IPS-18a (cell line): ENCODE results near the gene ITPRID2.

Experiments
- H3K27ac ChIP-seq: one replicate; pipeline ENCODE4 v1.5.1; 2013; ENCODE audit warnings: low read length
- H3K27me3 ChIP-seq: one replicate; pipeline ENCODE4 v1.6.1; 2013; ENCODE audit warnings: mild to moderate bottlenecking, low read length; ENCODE audit not compliant: control insufficient read depth, insufficient read depth
- H3K36me3 ChIP-seq: one replicate; pipeline ENCODE4 v1.6.1; 2013; ENCODE audit warnings: low read depth, low read length; ENCODE audit not compliant: control insufficient read depth
- H3K4me1 ChIP-seq: one replicate; pipeline ENCODE4 v1.6.1; 2013; ENCODE audit warnings: low read depth, low read length; ENCODE audit not compliant: control insufficient read depth
- H3K4me3 ChIP-seq: one replicate; pipeline ENCODE4 v1.5.1; 2013; ENCODE audit warnings: low read length
- H3K9ac ChIP-seq: one replicate; pipeline ENCODE4 v1.6.1; 2013; ENCODE audit warnings: mild to moderate bottlenecking, low read length, moderate library complexity
- H3K9me3 ChIP-seq: one replicate; pipeline ENCODE4 v1.6.1; 2013; ENCODE audit warnings: low read depth, low read length; ENCODE audit not compliant: control insufficient read depth

Gene ITPRID2

DNA sequence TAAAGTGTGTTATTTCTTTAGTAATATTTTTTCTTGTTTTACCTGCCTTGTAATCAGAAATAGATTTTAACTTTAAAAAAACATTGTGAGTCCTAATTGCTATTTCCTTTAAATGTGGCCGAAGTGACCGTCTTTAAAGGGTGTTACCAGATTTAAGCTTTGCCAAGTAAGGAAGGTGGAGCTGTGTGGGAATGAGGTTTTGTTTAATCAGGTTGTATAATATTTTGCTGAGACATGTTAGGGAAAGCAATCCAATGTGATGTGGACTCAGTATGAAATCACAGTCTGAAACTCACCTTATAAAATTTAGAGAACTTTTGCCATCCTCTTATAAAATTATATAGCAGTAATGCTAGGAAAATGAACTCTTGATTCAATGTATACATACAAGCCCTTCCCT is 32.9 kb upstream of the ITPRID2 start:
- no peaks in the 10 kb centered on the region for H3K4me1 ChIP-seq
- H3K27ac ChIP-seq: no peak overlapping the region
- no peaks in the 10 kb centered on the region for H3K9me3 ChIP-seq
- no peaks in the 10 kb centered on the region for H3K36me3 ChIP-seq
- no peaks in the 10 kb centered on the region for H3K27me3 ChIP-seq
- no peak overlapping the region for H3K9ac ChIP-seq
- no peak overlapping the region for H3K4me3 ChIP-seq

DNA sequence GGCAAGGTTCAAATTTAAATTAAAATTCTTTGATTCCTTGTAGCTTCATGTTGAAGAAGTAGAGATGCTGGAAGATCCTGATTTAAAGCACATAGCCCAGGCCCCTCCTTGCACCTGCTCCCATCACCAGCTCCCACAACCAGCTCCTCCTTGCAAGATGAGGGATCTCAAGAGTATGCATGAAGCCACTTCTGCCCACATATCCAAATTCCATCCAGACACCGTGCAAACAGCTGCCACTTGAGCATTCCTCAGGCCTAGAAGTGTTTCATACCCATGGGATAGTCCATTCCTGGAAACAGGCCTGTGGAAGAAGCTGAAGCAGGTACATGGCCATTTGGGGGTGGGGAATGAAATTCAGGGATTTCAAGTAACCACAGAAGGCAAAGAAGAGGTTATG is 32.4 kb upstream of the ITPRID2 start:
- H3K4me1 ChIP-seq: no peaks in the 10 kb centered on the region
- no peaks in the 10 kb centered on the region for H3K9me3 ChIP-seq
- no peaks in the 10 kb centered on the region for H3K27me3 ChIP-seq
- no peaks in the 10 kb centered on the region for H3K36me3 ChIP-seq
- no peak overlapping the region for H3K4me3 ChIP-seq
- H3K27ac ChIP-seq: no peak overlapping the region
- H3K9ac ChIP-seq: no peak overlapping the region

DNA sequence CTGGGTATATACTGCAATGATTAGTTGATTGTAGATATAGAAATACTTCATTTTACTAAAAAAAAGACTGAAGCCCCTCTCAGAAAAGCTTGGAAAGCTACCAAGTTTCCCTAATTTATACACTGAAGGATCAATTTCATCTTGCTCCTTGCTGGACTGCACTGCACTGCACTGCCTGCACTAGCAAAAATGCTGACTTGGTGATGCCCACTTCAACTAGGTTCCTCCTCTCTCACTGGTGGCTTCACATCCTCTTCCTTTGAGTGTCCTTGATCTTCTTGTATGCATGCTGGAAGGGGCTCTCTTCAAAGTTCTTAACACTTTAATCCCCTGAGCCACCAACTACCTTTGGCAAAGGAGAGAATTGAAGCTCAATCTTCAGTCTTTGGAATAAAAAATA is 31.7 kb upstream of the ITPRID2 start:
- H3K4me1 ChIP-seq: no peaks in the 10 kb centered on the region
- no peaks in the 10 kb centered on the region for H3K9me3 ChIP-seq
- H3K27me3 ChIP-seq: no peaks in the 10 kb centered on the region
- no peak overlapping the region for H3K9ac ChIP-seq
- H3K27ac ChIP-seq: no peak overlapping the region
- no peak overlapping the region for H3K4me3 ChIP-seq
- H3K36me3 ChIP-seq: no peaks in the 10 kb centered on the region

DNA sequence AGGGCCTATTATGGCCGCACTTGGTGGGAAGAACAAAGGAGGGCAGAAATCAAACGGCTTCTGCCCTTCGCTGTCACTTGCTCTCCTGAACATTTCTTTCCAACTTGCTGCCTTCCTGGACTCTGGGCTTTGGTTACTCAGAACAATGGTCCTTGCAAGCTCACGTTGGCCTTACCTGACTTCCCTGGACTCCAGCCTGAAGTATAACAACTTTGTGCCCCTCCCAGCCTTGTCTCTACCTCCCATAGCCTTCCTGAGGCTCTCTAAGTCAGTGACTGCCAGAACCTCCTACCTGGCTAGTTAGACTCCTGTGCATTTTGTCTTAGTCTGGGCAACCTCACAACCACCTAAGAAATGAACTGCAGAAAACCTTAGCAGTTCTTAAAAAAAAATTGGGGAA is 30.2 kb upstream of the ITPRID2 start:
- no peaks in the 10 kb centered on the region for H3K27me3 ChIP-seq
- H3K36me3 ChIP-seq: no peaks in the 10 kb centered on the region
- H3K9me3 ChIP-seq: no peaks in the 10 kb centered on the region
- H3K9ac ChIP-seq: no peak overlapping the region
- no peak overlapping the region for H3K4me3 ChIP-seq
- H3K4me1 ChIP-seq: no peaks in the 10 kb centered on the region
- H3K27ac ChIP-seq: no peak overlapping the region

DNA sequence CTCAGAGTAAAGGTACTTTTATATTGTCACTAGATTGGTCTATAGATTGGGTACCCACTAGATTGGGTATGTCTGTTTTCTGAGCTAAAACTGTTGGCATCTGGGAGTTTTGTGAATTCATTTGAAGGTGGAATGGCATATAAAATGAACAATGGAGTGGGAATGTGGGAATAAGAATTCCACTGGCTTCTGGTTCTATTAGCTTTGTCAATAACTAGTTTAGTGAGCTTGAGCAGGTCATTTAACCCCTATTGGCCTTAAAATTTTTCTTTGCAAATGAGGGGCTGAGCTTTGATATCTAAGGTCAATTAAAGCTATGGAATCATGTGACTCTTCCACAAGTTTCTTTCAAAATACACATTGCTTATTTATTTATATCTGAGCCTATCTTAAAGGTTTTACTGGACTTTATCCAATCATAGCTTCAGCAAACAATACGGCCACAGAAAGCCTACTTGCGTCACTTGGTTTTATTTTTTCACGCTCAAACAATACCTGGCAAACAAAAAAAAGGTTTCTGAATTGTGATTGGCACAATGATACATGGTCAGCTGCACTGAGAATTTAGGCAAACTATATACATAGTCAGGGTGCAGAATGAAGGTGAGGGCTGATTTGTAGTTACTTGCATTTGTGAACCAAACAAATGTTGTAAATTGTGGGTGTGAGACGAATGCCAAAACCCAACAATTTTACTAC is 28.8 kb upstream of the ITPRID2 start:
- H3K9ac ChIP-seq: no peak overlapping the region
- H3K27ac ChIP-seq: no peak overlapping the region
- no peaks in the 10 kb centered on the region for H3K36me3 ChIP-seq
- H3K4me1 ChIP-seq: no peaks in the 10 kb centered on the region
- no peaks in the 10 kb centered on the region for H3K27me3 ChIP-seq
- no peaks in the 10 kb centered on the region for H3K9me3 ChIP-seq
- no peak overlapping the region for H3K4me3 ChIP-seq

DNA sequence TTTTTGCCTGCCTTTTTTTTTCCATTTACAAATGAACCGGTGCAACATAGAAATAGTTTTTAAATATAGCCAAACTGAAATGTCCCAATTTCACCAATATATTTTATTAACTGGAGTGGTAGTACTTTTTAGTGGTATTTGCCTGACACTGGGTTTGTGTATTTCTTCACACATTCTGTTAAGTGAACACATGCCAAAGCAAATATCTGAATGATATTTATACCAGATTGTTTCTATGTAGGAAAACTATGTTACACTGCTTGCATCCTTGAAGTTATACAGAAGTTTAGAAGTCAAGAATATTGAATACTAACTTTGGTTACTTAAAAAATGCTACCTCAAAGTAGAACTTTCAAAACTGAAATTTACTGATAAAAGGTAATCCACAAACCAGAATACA is 19.4 kb upstream of the ITPRID2 start:
- Histone ChIP-seq H3K27me3 (no peaks in the 10 kb centered on the region), H3K27ac (no peak overlapping the region), H3K4me3 (no peak overlapping the region)

DNA sequence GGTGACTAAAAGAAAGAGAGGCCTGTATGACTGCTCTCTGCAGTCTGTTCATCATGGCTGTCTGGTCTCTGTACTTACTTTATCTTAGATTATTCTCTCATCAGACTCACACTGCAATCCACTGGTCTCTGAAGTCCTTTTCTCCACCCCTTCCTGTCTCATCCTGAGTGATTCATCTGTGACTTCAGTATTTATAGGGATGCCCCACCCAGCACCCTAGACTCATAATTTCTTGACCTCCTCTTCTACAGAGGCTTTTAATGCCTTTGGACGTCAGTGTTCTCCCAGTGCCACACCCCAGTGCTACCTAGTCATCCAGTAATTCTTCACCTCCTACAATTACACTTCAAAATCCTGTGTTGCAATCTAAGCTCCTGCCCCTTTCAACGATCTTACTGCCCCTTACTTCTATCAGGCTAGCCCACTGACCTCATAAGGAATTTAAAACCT is 14.9 kb upstream of the ITPRID2 start:
- H3K27ac ChIP-seq: no peak overlapping the region
- H3K4me1 ChIP-seq: peaks cover 3% of the 10 kb centered on the region
- H3K27me3 ChIP-seq: no peaks in the 10 kb centered on the region
- H3K9me3 ChIP-seq: no peaks in the 10 kb centered on the region
- no peak overlapping the region for H3K4me3 ChIP-seq
- H3K36me3 ChIP-seq: no peaks in the 10 kb centered on the region
- no peak overlapping the region for H3K9ac ChIP-seq

More for the DNA sequence above, 19.4 kb upstream of the ITPRID2 start:
- no peaks in the 10 kb centered on the region for H3K9me3 ChIP-seq
- no peak overlapping the region for H3K9ac ChIP-seq
- no peaks in the 10 kb centered on the region for H3K36me3 ChIP-seq
- H3K4me1 ChIP-seq: peaks cover 3% of the 10 kb centered on the region

DNA sequence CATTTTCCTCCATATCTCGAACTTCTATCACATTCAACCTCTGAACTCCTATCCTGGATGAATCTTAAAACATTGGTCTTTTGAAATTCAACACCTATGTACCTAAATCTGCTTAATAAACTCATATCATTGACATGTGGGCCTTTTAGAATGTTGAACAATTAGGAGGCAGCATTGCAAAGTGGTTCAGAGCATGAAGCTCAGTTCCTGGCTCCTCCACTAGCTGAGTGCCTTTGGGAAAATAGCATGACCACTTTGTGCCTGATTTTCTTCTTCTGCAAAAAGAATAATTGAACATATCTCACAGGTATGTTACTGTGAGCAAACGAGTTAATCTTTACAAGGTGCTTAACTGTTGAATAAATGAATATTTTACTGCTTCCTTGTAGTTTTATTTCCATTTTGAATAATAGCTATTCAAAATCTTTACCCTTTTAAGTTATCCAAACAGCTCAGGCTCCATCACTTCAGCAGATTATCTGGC is 14.3 kb upstream of the ITPRID2 start:
- no peaks in the 10 kb centered on the region for H3K36me3 ChIP-seq
- no peaks in the 10 kb centered on the region for H3K27me3 ChIP-seq
- H3K4me3 ChIP-seq: no peak overlapping the region
- H3K9ac ChIP-seq: no peak overlapping the region
- H3K4me1 ChIP-seq: peaks cover 3% of the 10 kb centered on the region
- no peaks in the 10 kb centered on the region for H3K9me3 ChIP-seq
- no peak overlapping the region for H3K27ac ChIP-seq

DNA sequence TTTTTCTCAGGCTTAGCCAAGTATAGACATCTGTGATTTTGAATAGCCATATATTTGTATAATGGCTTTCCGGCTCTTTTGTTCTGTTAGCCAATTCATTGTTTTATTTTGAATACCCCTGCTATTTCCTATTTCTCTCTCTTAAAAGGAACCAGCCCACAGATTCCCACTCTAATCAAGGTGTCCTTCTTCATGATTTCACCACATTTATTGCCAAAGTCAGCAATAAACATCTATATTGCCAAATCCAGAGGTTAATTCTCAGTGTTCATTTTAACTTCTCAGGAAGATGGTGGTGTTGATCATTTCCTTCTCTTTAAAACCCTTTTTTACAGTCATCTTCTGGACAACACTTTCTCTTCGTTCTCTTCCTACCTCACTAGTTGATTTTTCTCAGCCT is 13.1 kb upstream of the ITPRID2 start:
- Histone ChIP-seq H3K27ac (no peak overlapping the region), H3K27me3 (no peaks in the 10 kb centered on the region), H3K4me1 (no peaks in the 10 kb centered on the region), H3K36me3 (no peaks in the 10 kb centered on the region), H3K9ac (no peak overlapping the region), H3K9me3 (no peaks in the 10 kb centered on the region), H3K4me3 (no peak overlapping the region)

DNA sequence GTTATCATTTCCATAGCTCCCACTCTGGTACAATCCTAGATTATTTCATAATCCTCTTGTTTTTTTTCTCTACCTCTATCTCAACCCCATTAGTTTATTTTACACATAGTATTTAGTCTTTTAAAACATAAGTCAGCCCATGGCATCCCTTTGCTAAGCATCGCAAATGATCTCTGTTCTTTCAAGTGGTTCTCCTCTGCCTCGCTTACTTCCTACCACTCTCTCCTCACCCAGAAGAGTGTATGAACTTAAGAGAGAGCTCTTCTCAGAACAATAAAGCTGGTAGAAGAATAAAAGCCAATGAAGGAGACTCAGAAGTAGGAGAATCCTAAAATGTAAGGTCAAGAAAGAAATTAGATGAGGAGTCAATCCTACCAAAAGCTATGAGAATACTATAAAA is 12.2 kb upstream of the ITPRID2 start:
- no peak overlapping the region for H3K4me3 ChIP-seq
- no peak overlapping the region for H3K9ac ChIP-seq
- no peaks in the 10 kb centered on the region for H3K27me3 ChIP-seq
- H3K4me1 ChIP-seq: no peaks in the 10 kb centered on the region
- no peak overlapping the region for H3K27ac ChIP-seq
- H3K9me3 ChIP-seq: no peaks in the 10 kb centered on the region
- H3K36me3 ChIP-seq: no peaks in the 10 kb centered on the region

DNA sequence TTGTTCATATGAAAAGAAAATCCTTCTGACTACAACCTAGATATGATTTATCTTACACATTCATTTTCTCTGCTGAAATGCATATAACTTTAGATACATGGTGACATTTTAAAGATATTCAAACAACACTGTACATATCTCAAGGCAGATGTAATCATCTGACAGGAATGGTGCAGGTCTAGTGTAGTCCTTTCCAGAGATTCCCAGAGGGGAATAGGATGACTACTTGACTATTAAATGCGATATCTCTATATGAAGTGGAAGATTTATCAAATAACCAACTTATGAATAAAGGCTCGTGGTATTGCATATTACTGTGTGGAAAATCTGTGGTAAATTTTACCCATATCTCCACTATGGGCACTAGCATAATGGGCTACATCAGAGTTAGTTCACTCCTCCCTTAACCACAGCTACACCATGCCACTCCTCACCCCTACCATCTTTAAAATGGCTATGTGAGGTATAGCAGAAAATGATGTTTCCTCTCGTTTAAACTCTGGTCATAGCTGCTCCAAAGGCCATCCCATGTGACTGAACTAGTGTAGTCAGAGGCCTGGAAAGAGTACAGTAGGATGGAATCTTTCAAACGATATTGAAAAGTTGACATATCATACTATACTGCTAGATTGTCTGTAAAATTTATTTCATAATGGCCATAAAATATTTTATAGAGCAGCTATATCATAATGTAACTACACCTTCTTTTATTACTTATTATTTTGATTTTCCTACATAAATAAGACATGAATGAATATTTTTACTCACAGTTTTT is 9.1 kb upstream of the ITPRID2 start:
- Histone ChIP-seq H3K27ac (no peak overlapping the region), H3K9ac (no peak overlapping the region), H3K4me1 (no peaks in the 10 kb centered on the region), H3K27me3 (no peaks in the 10 kb centered on the region), H3K9me3 (no peaks in the 10 kb centered on the region), H3K36me3 (no peaks in the 10 kb centered on the region), H3K4me3 (no peak overlapping the region)

DNA sequence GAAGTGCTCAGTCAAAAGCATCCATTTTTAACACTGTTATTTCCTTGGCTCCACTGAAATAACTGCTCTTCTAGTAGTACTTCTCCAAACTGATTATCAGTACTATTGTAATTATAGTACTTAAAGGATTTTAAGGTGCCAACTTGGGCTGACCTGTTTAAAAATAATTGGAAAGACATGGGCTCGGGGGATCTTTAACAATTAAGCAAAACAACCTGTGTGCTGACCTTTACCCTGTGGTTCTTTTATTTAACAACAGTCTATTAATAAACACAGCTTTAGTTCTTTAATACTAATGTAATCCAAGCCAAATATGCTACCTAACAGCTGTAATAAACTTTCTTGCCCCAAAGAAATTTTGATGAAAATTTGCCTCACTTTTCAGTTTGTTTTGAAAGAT is 6.9 kb upstream of the ITPRID2 start:
- no peak overlapping the region for H3K9ac ChIP-seq
- H3K4me1 ChIP-seq: no peaks in the 10 kb centered on the region
- H3K4me3 ChIP-seq: no peak overlapping the region
- H3K36me3 ChIP-seq: no peaks in the 10 kb centered on the region
- H3K27me3 ChIP-seq: no peaks in the 10 kb centered on the region
- no peak overlapping the region for H3K27ac ChIP-seq
- H3K9me3 ChIP-seq: no peaks in the 10 kb centered on the region
